GM18909 (cell line): ENCODE results near the gene USP20.
"Not testable (repeated sequence)": the region's sequence is repeated elsewhere in the genome, so short reads cannot be mapped to it uniquely, and the experiment has no call there.

Source experiments
- ATAC-seq: cut with Tn5 transposase; IDR thresholded peaks from one replicate; pipeline ENCODE4 v1.9.1; 2021; ENCODE audit warnings: mild to moderate bottlenecking; ENCODE audit not compliant: unreplicated experiment, poor library complexity

Gene USP20

DNA sequence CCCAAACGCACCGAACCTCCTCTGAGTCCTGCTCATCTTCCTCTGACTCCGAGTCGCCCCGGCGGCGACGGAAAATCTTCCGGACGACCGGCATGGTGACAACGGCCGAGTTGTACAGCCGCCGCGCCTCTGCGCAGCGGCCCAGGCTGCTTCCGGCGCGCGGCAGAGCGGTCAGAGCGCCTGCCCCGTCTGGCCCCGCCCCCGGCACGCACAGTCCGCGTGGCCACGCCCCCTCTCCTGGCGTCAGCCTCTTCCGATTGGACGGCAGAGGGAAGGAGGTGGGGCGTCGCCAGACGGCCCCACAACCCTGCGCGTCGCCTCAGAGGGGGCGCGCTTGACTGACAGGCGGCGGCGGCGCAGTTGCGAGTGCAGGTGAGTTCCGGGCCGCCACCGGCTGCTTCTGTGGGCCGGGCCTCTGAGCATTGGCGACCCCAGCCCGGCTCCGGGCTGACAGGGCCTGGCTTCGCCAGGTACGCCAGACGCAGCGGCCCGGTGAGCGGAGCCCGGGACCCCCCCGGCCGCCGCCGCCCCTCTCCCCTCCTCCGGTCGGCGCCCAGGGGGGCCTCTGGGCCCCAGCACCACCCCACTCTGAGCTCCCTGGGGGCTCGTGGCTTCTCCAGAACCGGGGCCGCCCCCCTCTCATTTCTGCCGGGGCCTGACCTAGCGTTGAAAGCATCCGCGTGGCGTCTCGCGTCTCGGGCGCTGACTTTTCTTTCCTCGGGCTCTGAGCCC, at the start of gene USP20, which contains the start of gene C9orf78:
USP20 (plus strand) TSS at position 331 of the 732 bp plus-strand sequence. CDS start 17,098 bp downstream, outside the sequence.
C9orf78 (minus strand) TSS at position 148 of the 732 bp plus-strand sequence; CDS start at position 94, 54 bp downstream.
- peak; percentile 94 for ATAC-seq

DNA sequence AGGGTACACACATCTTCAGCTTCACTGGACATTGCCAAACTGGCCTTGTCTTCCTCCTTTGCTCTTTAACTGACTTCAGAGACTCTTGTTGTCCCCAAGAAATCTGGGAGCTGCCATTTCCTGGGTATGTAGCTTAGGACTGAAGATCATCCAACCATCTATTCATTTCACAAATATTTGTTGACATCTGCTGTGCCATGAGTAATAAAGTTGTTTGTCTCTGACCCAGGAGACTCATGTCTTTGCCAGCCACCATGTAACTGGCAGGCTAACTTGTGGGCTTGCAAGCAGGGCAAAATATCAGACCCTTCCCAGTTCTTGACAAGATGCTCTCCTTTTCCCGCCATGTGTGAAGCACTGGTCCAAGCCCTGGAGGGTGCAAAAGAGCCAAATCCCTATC, 49.4 kb upstream of the USP20 start:
- no peak for ATAC-seq

DNA sequence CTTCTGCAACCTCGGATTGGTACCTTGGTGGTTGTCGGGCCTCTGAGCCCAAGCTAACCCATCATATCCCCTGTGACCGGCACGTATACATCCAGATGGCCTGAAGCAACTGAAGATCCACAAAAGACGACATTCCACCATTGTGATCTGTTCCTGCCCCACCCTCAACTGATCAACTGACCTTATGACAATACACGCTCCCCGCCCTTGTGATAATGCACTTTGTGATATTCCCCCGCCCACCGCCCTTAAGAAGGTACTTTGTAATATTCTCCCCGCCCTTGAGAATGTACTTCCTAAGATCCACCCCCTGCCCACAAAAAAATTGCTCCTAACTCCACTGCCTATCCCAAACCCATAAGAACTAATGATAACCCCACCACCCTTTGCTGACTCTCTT, 48.8 kb upstream of the USP20 start:
- ATAC-seq: no peak

DNA sequence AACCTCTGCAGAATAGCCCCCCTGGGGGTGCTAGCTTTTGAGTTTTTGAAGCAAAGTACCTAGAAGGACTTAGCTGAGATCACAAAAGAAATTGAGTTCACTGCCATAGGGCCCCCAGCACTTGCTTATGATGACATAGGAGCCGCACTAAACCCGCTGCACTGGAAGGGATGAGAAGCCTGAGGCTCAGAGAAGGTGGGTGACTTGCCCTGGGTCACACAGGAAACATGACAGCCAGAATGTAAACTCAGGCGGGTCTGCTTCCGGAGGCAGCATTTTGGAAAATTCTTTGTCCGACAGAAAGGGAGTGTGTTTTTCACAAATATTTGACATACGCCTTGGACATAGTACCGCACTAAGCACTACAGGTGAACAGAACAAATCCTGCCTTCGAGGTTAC, 40.7 kb upstream of the USP20 start:
- ATAC-seq: no peak

DNA sequence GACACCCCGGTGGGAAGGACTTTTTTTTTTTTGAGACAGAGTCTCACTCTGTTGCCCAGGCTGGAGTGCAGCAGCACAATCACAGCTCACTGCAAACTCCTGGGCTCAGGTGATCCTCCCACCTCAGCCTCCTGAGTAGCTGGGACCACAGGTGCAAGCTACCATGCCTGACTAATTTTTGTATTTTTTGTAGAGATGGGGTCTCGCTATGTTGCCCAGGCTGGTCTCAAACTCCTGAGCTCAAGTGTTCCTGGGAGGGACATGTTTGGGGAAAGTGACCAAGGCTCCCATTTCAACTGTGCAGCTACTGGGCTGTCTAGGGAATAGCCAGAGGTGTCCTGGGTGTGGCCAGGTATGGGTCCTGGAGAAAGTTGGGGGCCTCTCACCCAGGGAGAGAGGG, 39.2 kb upstream of the USP20 start:
- not testable (repeated sequence) for ATAC-seq

DNA sequence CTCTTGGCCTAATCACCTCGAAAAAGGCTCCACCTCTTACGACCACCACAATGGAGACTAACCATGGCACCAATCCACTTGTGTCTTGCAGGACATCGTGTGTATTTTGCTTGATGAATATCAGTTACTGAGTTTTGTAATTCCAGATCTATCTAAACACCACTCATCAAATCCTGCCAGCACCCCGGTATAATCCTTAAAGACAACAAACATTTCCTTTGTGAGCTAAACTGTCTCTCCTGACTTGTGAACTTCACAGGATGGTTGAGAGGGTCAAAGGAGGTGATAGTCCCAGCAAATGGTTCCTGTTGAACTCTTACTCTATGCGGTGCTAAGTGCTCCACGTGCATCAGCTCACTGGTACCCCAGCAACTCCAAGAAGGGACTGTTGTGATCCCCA, 36.3 kb upstream of the USP20 start:
- no peak for ATAC-seq

DNA sequence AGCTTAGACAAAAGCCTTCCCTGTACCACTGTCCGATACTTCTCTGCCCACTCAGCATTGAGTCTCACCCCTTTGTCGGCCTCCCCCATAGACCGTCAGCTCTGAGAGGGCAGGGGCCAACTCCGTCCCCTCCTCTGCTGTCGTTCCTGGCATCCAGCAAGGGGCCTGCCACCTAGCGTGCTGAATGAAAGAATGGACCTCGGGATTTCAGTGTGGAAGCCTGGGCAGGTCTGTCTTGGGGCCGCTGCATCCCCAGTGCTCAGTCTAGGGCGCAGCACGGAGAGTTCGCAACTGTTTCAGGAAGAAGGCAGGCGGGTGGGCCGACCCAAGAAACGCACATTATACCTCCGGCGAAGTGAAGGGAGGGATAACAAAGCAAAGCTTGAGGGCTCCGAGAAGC, 33.8 kb upstream of the USP20 start:
- no peak for ATAC-seq

DNA sequence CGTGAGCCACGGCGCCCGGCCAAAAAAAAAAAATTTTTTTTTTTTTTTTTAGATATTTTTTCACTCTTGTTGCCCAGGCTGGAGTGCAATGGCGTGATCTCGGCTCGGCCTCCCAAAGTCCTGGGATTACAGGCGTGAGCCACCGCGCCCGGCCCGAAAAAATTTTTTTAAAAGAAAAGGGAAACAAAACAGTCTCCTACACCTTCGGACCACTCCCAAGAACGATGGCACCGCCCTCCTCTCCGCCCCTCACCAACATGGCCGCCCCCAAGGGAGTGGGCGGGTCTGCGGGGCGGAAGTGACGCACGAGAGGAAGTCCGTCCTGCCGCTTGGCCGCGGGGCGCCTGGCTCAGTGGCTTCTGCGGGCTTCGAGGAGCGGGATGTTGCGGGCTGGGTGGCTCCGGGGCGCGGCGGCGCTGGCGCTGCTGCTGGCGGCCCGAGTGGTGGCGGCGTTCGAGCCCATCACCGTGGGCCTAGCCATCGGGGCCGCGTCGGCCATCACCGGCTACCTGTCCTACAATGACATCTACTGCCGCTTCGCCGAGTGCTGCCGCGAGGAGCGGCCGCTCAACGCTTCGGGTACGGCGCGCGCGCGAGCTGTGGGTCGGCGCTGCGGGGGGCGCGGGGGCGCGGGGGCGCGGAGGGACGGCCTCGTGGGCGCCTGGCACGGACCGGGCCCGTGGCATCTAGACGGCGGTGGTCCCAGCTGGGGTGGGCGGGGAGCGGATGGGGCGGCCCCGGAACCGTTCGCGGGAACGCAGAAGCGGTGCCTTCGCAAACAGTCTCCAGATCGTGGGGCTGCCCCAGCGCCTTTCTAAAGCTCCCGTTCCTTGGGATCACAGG, 32.2 kb upstream of the USP20 start, which contains the start of gene TOR1B:
TOR1B (plus strand) TSS at position 352 of the 843 bp plus-strand sequence; CDS start at position 381, 29 bp downstream.
- ATAC-seq: peak; percentile 90

DNA sequence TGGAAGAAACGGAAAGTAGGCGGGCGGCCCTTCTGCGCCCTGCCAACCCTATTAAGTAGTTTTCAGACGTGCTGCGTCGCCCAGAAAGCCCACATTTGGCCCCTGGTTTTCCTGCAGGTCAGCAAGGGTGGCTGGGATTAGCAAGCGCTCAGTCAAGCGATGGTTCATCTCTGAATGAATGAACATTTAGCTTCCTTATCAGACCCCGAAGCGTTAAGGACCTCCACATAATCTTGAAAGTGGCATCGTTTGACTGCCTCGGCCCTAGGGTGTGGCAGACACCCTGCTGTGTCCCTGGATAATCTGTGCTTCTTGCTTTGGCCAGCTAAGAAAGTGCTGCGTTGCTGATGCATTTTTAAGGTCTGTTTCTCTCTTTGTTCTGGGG, 31.6 kb upstream of the USP20 start:
- ATAC-seq: no peak

DNA sequence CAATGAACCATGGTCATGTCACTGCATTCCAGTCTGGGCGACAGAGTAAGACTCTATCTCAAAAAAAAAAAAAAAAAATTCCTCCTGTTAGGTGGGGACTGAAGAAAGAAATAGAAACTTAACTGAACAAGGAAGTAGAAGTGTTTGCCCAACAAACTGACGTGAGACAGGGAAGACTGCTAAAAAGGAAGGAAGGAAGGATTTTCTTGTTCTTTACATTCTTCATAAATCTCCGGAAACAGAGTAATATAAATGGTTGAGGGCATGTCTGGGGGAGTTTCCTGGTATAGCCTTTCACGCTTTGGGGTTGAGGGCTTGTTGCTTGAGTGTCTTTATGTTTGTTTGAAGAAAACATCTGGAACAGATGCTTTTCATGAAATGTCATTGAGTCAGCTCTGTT, 29.2 kb upstream of the USP20 start:
- no peak for ATAC-seq

DNA sequence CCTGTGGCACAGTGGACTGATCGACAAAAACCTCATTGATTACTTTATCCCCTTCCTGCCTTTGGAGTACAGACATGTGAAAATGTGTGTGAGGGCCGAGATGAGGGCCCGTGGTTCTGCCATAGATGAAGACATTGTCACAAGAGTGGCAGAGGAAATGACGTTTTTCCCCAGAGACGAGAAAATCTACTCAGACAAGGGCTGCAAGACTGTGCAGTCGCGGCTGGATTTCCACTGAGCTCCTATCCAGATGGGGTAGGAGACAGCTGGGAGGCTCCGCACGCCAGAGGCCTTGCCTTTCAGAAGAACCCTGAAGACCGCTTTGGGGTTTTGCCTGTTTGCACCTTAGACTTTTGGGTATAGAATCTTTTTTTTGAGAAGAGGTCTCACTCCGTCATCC, 25.9 kb upstream of the USP20 start:
- no peak for ATAC-seq

DNA sequence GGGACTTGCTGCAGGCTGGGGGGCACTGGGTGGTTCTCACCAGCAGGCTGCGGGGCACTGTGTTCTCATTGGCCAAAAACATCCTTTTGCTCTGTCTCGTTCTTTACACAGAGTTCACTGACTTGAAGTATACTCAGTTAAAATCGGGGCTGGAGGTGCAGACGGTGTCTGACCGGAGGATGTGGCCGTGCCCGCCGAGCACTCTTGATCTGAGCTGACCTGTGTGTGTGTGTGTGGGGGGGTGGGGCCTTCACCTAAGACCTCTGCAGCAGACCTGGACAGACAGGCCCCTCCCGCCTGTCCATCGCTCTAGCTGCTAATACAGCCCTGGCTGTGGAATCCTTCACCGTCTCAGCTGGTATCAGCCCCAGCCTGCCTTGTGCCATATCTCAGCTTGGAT, 25.1 kb upstream of the USP20 start:
- no peak for ATAC-seq

DNA sequence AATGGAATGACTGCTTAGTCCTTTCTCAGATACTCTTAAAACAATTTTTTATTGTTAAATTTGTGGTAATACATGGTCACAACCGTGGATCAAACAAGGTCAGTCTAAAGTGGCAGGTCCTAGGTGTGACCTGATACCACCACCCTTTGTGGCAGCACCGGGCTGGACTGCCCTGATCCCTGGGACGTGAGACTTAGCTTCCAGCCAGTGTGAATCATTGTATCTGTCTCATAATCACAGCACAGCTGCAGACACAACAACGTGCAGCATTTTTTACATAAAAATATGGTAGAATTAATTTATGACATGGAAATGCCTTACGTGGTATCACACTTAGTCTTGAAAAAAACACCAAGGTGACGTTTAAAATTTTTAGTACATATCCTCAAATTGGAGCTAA, 24.5 kb upstream of the USP20 start:
- ATAC-seq: no peak

DNA sequence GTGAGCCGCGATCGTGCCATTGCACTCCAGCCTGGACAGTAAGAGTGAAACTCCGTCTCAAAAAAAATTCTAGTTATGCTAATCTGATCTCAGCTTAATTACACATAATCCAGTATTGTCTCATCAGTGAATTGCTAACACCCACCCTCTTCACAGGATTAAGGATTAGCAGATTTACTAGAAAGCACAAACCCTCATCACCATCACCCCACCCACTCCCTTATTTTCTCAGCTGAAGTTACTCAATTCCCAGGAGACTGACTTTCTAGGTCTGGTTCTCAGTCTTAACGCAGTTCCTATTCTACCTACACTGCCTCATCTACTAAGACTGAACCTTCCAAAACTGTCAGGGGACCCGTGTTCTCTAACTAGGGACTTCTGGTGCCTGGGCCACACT, 23.3 kb upstream of the USP20 start:
- ATAC-seq: no peak

DNA sequence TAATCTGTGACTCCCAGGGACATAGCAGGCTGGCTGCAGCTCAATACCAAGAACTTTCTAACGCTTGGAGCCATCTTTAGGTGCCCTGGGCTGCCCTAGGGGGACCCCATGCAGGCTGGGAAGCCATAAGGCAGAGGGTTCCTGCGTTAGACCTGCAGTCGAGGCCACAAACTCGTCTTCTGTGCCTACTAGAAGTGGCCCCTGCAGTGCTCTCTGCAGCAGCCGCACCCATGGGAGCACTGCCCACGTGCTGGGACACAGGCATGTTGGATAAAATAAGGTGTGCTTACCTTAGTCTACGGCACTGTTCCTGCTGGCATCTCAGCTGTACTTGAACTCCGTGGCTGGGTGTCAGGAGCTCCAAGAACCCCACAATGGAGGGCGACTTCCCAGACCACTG, 22.9 kb upstream of the USP20 start:
- no peak for ATAC-seq

DNA sequence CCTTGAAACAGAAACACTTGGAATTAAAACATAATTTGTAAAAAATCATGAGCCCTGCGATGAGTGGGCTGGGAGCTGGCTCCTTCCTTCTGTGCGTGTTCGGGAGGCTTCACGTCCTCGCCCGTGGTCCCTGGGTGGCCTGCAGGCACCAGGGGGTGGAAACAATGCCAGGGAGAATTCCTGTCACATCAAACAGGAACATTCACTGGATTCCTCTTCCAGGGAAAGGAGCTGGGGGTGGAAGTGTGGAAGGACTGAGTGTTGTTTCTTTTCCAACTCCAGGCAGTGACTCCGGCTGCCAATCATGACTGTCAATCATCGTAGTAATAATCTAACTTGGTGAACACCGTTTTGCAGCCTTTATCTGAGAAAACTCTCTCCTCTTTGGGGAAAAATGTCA, 21.6 kb upstream of the USP20 start:
- ATAC-seq: no peak

DNA sequence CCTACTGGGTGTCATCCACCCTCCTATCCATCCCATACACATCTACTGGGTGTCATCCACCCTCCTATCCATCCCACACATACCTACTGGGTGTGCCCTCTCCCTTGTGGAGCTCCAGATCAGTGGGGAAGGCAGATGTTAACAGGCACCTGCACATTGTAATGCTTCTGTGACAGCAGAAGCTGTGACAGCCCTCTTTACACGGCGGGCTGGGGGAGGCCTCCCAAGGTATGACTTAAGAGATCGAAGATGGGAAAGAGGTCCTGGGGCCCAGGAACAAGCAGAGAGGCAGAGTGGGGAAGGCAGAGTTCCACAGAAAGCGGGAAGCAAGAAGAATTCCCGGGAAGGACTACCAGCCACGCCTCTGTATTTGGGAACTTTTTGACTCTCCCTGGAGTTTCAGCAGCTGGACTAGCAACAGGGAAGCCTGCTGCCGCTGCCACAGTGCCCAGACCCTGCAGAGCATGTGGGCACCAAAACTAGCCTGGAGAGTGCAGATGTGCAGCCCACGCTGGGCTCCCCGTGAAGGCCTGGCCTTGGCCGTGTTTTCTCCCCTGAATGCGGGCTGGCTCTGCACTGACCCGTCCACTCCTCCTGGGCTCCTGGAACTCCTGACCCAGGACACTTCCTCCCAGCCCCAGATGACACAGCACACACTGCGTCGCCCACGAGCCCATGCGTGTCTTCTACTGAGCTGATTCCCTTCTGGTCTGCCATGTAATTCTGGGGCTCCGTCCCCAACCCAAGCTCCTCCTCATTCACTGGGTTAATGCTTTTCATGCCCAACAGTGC, 20.6 kb upstream of the USP20 start:
- no peak for ATAC-seq

DNA sequence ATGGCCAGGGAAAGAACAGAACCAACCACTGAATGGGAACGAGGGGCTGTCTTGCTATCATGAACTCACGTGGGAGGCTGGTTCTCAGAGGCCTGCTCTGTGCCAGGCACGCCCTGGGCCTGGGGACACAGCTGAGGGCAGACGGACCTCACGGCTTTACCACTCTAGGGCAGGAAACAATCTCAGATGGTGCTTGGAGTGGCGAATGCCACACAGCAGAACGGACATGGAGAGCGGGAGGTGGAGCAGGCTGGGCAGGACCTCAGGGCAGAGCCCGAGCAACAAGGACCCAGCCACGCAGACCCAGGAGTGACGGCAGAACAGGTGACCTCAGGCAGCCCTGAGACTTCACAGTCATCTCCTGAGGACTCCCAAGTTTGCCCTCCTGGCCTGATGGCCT, 20.0 kb upstream of the USP20 start:
- ATAC-seq: no peak

DNA sequence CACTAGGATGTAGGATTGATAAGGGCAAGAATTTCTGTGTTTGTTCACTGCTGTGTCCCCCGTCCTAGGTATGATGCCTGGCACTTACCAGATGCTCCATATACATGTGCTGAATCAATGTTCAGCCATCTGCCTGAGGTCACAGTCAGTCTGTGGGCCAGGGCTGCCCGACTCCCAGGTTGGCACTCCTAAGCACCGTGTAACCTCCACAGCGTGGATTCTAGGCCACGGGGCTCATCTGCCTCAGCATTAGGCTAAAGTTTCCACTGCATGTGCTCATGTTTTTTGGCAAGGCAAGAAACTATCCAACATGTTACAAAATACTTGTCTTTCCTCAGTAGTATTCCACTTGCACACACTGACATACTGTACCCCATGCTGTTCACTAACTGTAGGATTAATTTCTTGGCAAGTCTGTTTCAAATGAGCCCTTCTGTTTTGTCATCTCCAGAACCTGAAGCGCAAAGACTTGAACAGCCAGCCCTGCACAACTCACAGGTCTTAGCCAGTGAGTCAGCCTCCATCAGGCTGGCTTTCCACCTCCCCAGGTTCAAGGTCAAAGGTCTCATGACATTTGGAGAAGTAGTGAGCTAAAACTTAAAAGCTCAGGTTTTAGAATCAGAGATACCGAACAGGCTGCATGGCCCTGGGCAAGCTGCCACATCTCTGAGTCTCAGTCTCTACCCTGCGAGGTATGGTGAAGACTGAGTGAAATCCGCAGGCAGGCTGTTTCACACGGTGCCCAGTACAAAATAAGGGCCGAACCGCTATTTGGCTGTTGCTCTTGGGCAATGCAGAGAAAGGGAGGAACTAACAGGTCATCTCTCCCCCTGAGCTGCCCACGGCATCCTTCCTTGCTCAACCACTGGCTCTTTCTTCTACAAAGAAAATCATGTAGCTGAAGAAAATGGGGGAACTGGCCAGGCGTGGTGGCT, 18.5 kb upstream of the USP20 start:
- ATAC-seq: no peak
